ENCODE data around the gene NRIP2. TPM values are rescaled to one million over a fixed set of nuclear protein-coding genes. Genes with fewer than 3 reads are reported as not detected.
"Not testable (repeated sequence)": the region's sequence is repeated elsewhere in the genome, so short reads cannot be mapped to it uniquely, and the experiment has no call there.

The NRIP2 gene
- total RNA-seq, 1 donor from 2014 or later: not detected

- no peak for DNase-seq (ENCODE audit: low read depth)
- no peak overlapping the region for H3K4me3 ChIP-seq (ENCODE audit: low read depth, low read length)
- TF ChIP-seq, protein P1, sequence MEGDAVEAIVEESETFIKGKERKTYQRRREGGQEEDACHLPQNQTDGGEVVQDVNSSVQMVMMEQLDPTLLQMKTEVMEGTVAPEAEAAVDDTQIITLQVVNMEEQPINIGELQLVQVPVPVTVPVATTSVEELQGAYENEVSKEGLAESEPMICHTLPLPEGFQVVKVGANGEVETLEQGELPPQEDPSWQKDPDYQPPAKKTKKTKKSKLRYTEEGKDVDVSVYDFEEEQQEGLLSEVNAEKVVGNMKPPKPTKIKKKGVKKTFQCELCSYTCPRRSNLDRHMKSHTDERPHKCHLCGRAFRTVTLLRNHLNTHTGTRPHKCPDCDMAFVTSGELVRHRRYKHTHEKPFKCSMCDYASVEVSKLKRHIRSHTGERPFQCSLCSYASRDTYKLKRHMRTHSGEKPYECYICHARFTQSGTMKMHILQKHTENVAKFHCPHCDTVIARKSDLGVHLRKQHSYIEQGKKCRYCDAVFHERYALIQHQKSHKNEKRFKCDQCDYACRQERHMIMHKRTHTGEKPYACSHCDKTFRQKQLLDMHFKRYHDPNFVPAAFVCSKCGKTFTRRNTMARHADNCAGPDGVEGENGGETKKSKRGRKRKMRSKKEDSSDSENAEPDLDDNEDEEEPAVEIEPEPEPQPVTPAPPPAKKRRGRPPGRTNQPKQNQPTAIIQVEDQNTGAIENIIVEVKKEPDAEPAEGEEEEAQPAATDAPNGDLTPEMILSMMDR (conservative IDR thresholded peaks at IDR 0.05; ENCODE audit: low read depth, low read length): no peak
Measured at GRCh38 chr12:2864198-2864597, 29.4 kb upstream of the NRIP2 start.

GRCh38 chr12:2863402-2863801 is 28.6 kb upstream of the NRIP2 start:
- DNase-seq (ENCODE audit: low read depth); H3K4me3 ChIP-seq (ENCODE audit: low read depth, low read length): not testable (repeated sequence)

- no peak for DNase-seq (ENCODE audit: low read depth)
- no peak overlapping the region for H3K4me3 ChIP-seq (ENCODE audit: low read depth, low read length)
- TF ChIP-seq, protein P1 (conservative IDR thresholded peaks at IDR 0.05; ENCODE audit: low read depth, low read length): no peak
Measured at GRCh38 chr12:2862876-2863275, 28.0 kb upstream of the NRIP2 start.

DNA sequence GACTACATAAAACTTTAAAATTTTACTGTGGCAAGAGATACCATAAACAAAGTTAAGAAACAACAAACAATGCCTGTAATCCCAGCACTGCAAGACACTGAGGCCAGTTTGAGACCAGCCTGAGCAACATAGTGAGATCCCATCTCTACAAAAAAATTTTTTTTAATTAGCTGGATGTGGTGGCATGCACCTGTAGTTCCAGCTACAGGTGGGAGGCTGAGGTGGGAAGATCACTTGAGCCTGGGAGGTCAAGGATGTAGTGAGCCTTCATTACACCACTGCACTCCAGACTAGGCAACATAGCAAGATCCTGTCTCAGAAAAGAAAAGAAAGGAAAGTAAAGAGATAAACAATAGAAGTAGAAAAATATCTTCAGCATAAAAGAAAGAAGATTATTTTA is 25.3 kb upstream of the NRIP2 start:
- TF ChIP-seq, protein P1 (conservative IDR thresholded peaks at IDR 0.05; ENCODE audit: low read depth, low read length): no peak
- no peak overlapping the region for H3K4me3 ChIP-seq (ENCODE audit: low read depth, low read length)
- DNase-seq (ENCODE audit: low read depth): no peak

DNA sequence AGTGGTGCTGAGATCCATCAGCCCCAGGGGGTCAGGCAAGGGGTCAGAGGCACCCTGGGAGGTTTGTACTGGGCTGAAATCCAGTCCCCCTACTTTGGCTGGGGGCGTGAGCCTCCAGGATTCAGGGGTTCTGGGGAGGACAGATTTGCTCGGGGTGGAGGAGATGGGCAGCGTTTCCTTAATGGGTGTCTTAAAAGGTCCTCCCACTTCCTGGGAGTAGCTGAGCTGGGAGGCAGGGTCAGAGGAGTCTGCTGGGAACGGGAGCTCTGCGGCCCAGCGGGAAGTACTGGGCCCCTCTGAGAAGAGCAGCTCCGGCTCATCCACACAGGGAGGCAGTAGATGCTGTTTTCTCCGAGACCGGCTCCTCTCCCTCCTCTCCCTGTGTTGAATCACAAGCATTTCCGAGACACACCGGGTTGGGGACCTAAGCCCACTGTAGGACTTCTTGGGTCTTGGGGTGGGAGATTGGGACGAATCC is 24.1 kb upstream of the NRIP2 start:
- no peak for DNase-seq (ENCODE audit: low read depth)

GRCh38 chr12:2858334-2858733 is 23.5 kb upstream of the NRIP2 start:
- H3K4me3 ChIP-seq (ENCODE audit: low read depth, low read length): no peak overlapping the region
- DNase-seq (ENCODE audit: low read depth): no peak
- TF ChIP-seq, protein P1 (conservative IDR thresholded peaks at IDR 0.05; ENCODE audit: low read depth, low read length): no peak

More for the DNA sequence above, 24.1 kb upstream of the NRIP2 start:
- TF ChIP-seq, protein P1 (conservative IDR thresholded peaks at IDR 0.05; ENCODE audit: low read depth, low read length): no peak
- no peak overlapping the region for H3K4me3 ChIP-seq (ENCODE audit: low read depth, low read length)

- DNase-seq (ENCODE audit: low read depth): no peak
- no peak overlapping the region for H3K4me3 ChIP-seq (ENCODE audit: low read depth, low read length)
- TF ChIP-seq, protein P1 (conservative IDR thresholded peaks at IDR 0.05; ENCODE audit: low read depth, low read length): no peak
Measured at GRCh38 chr12:2857576-2857975, 22.7 kb upstream of the NRIP2 start.
